HG02938 (cell line): Measurements from ENCODE around the gene PARP15.
"Not testable (repeated sequence)": the region's sequence is repeated elsewhere in the genome, so short reads cannot be mapped to it uniquely, and the experiment has no call there.

Experiments used
- ATAC-seq: cut with Tn5 transposase; IDR thresholded peaks from one replicate; pipeline ENCODE4 v1.9.1; 2021; ENCODE audit warnings: mild to moderate bottlenecking, moderate library complexity; ENCODE audit not compliant: unreplicated experiment

Gene PARP15

DNA sequence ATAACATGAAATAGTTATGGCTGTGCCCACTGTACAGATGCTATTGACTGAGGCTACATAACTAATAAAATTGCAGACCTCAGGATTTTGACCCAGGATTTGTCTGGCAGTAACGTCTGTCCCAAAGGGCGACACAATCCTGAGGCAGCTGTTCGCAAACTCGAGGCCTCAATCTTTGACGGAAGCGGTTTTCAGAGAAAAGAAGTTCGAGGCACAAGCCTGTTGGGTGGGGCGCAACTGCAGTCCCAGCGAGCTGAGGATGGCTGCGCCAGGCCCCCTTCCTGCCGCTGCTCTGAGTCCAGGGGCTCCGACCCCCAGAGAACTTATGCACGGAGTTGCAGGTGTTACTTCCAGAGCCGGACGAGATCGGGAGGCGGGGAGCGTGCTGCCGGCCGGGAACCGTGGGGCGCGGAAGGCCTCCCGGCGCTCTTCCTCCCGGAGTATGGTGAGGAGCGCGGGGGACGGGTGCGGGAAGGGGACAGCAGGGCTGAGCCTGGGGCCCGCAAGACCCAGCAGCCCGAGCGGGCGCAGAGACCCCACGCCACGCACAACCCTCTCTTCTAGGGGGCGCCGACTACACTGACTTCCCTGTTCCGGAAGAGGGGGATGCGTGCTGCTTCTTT is at the start of gene PARP15:
PARP15 (plus strand) TSS at position 242 of the 623 bp plus-strand sequence; CDS start at position 260, 18 bp downstream.
- no peak for ATAC-seq

DNA sequence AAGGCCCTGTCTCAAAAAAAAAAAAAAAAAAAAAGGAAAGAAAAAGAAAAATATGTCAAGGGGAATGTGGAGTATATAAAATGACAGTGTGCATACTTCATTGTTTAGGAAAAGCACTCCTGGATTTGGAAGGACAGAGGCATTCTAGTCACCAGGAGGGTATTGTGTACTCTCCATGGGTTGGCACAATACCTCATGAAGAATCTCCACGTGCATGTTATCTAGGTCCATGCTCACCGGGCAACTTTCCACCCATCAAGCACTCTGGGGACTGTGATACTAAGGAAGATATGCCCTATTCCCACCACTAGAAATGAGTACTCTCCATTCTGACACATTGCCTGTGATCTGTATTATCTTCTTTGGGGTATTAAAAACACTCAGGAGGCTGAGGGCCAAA is 47.3 kb upstream of the PARP15 start:
- ATAC-seq: no peak

DNA sequence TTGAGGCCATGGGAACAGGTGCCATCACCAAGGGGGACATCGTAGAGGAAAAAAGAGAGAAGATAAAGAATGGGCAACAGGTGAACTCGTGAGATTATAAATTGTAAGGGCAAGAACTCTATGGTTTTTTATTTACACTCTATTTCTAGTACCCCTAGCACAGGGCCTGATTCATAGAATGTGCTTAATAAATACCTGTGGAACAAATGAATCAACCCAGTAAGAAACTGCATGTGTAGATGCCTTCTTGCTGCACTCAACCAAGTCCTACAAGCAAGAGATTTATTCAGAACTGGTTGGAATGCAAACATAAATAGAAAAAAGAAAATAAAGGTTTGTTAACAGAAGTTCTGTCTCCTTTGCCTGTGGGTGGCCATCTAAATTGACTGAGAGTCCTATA is 44.0 kb upstream of the PARP15 start:
- ATAC-seq: no peak

GRCh38 chr3:122533931-122534334 is 43.5 kb upstream of the PARP15 start:
- peak; percentile 100 for ATAC-seq

DNA sequence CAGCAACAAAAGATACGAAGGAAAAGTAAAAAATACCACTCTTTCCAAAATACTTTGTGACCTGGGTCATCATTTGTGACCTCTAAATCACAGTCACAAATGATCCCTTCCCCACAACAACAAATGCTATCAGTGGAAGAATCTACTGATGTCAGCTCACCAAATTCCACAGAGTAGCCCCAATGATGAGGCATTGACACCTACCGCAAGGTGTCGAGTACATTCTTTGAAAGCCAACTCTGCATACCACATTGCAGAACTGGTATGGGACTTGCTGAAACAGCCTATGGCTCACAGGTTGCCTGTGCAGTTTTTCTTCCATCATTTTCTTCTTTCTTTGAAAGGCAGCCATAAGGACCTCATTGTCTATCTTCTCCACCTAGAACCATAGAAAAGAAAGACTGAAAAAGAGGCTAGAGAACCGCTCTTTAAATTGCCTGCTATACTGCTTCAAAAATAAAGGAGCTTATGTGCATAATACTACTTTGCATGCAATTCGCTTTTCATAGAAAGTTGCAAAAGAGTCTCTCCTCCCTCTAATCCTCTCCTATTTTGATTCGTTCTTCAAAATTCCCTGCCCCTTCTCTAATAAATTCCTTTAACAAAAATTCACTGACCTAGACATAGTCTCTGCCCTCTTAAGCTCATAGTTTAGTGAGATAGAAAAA is 41.4 kb upstream of the PARP15 start:
- no peak for ATAC-seq

- ATAC-seq: no peak
Observed at GRCh38 chr3:122536632-122537001, 40.8 kb upstream of the PARP15 start.

GRCh38 chr3:122538956-122539490 is 38.4 kb upstream of the PARP15 start:
- ATAC-seq: no peak

DNA sequence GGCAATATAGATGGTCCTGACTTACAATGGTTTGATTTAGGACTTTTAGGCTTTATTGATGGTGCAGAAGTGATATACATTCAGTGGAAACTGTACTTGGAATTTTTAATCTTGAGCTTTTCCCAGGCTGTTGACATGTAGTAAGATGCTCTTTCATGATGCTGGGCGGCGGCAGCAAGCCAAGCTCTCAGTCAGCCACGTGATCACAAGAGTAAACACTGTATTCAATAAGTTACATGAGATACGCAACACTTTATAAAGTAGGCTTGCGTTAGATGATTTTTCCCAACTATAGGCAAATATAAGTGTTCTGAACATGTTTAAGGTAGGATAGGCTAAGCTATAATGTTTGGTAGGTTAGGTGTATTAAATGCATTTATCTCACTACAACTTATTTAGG is 31.3 kb upstream of the PARP15 start:
- no peak for ATAC-seq

DNA sequence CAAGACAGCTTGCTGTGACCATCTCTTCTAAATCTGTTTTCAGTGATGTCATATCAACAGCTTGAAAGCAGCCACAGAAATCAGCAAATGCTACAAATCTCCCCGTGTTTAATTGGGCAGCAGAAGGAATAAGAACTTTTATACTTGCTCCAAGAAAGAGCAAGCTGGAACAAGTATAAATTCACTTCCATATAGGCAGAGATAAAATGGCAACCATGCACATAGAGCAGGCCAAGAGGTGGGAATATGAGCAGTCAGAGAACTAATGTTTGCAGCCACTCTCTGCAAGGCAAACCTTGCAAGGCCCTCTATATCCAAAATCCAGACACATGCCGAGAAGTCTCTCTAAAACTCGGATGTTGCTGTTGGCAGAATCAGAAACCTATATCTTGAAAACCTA is 29.4 kb upstream of the PARP15 start:
- ATAC-seq: no peak

- no peak for ATAC-seq
Observed at GRCh38 chr3:122548619-122549018, 28.8 kb upstream of the PARP15 start.

GRCh38 chr3:122553171-122553570 is 24.3 kb upstream of the PARP15 start:
- ATAC-seq: no peak

- ATAC-seq: no peak
Observed at GRCh38 chr3:122555275-122556071, 22.0 kb upstream of the PARP15 start.

DNA sequence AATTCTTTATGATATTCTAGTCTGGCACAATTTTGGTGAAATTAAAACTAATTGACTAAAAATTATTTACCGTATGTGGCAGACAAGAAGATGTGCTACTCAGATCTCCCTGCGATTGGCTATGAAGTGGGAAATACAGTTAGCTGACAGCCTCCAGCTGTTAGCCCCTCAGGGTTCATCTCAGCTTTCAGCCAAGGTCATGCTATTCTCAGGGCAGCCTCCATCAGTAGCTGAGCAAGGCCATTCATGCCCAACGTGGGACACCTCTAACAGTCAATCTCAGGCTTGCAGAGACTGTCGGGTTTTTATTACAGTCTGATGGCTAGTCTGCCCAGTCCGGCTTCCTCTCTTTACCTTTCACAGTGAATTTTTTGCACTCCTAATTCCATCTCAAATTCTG is 20.1 kb upstream of the PARP15 start:
- ATAC-seq: no peak

DNA sequence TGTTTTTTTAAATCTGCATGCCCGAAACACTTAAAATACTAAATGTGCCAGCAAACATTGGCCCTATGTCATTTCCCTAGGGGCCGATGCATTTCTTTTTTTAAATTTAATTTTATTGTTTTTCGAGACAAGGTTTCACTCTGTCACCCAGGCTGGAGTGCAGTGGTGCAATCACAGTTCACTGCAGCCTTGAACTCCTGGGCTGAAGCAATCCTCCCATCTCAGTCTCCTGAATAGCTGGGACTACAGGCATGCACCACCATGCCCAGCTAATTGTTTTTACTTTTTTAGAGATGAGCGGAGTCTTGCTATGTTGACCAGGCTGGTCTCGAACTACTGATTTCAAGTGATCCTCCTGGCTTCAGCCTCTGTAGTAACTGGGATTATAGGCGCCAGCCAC is 18.8 kb upstream of the PARP15 start:
- ATAC-seq: no peak

- no peak for ATAC-seq
Observed at GRCh38 chr3:122559906-122560305, 17.5 kb upstream of the PARP15 start.

DNA sequence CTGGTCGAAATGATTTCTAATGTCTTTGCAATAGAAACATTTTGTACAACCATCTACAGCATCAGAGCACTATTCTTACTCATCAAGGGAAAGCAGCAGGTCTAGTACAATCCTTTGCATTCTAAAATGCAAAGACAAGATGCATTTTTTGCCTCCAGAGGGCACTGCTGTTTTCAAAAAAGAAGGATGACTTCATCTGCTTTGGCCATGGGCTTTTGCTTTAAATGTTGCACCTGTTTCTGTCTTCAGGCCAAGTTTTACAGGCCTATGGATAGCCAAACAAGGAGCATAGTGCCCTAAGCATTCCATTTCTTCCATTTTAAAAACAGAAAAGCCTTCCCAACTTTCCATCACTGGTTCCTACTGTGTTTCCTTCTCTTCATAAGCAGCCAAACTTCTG is 16.8 kb upstream of the PARP15 start:
- no peak for ATAC-seq

DNA sequence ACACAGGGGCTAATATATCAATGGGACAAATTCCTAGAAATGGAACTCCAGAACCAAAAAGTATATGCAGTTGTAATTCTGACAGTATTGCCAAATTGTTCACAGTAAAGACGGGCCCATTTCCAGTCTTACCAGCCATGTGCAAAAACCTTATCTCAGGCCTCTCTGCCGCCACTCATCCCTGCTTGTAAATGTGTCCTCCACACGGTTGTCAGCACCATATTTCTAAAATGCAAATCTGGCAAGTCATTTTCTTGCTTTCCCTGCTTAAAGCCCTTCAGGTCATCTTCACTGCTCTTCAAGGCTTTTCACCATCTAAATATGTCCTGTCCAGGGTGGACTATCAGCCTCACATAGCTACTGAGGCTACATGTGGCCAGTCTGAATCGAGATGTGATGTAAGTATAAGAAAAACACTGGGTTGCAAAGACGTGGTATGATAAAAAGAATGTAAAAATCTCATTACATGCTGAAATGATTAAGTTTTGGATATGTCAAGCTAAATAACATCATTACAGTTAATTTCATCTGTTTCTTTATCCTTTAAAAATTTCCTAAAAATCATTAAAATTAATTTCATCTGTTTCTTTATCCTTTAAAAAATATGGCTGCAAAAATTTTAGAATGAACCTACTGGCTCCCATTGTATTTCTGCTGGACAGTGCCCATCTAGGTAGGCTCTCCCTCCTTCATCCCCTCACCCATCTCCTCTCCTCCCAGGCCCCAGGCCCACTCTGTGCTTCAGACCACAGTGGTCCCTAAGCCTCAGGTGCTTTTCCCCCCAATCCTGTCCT is 14.3 kb upstream of the PARP15 start:
- no peak for ATAC-seq

- ATAC-seq: peak; percentile 5
Observed at GRCh38 chr3:122563717-122564025, 13.8 kb upstream of the PARP15 start.

DNA sequence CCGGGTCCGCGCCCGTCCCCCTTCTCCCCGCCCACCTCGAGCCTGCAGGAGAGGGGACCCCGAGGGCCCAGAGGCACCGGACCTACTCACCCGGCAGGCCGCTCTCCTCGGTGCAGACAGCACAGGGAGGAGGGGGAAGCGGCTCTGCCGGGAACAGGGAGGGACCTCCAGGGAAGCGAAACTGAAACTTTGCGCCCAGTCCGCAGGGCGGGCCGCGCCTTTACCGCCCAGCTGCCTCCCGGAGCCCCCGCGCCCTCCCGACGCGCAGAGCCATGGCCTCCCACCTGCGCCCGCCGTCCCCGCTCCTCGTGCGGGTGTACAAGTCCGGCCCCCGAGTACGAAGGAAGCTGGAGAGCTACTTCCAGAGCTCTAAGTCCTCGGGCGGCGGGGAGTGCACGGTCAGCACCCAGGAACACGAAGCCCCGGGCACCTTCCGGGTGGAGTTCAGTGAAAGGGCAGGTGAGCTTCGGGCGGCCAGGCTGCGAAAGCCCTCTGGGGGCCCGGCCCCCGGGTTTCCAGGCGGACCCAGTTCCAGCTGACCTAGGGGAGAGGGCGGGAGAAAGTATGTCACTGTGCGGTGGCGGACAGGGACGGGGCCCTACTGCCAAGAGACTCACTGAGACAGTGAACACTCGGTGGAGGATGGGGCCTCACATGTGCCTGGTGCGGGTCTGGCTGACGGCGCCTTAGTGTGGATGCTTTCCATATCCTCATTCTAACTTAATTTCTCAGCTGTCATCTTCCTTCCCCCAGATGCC is 13.1 kb upstream of the PARP15 start, which contains the start of the genes DTX3L and PARP9:
DTX3L (plus strand) TSS at position 184 of the 758 bp plus-strand sequence; CDS start at position 273, 89 bp downstream.
PARP9 (minus strand) TSS at position 146 of the 758 bp plus-strand sequence. CDS start 4,680 bp downstream, outside the sequence.
- peak; percentile 51 for ATAC-seq

DNA sequence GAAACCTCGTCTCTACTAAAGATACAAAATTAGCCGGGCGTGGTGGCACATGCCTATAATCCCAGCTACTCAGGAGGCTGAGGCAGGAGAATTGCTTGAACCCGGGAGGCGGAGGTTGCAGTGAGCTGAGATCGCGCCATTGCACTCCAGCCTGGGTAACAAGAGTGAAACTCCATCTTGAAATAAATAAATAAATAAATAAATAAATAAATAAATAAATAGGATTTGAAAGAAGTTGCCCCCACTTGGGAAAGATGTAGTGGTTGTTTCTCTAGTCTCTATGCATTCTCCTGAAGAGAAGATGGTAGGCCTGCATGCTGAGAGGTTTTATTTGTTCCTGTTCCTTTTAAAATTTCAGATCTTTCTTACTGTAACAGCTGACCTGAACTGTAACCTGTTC is 9.3 kb upstream of the PARP15 start:
- ATAC-seq: not testable (repeated sequence)
